MM.1S (cell line): ENCODE results near the gene LARP1B.

ENCODE experiments used
- DNase-seq: peaks from one replicate; pipeline ENCODE4 v3.0.0-alpha.2; 2015
- H2AFZ ChIP-seq: fragments of 300-600 bp; sonication (generic); 2 replicates; pipeline ENCODE4 v1.6.0; 2016; ENCODE audit warnings: antibody characterized with exemption, low read length
- H3F3A ChIP-seq: fragments of 300-600 bp; sonication (generic); 2 replicates; pipeline ENCODE4 v1.6.1; 2016; ENCODE audit warnings: mild to moderate bottlenecking, antibody characterized with exemption, low read length, moderate library complexity, mixed read lengths; ENCODE audit not compliant: insufficient read depth
- H3K27ac ChIP-seq: fragments of 300-600 bp; sonication (generic); 2 replicates; pipeline ENCODE4 v1.5.1; 2016; ENCODE audit warnings: mild to moderate bottlenecking, low read length
- H3K27me3 ChIP-seq: fragments of 300-600 bp; sonication (generic); replicated peaks from 2 replicates; pipeline ENCODE4 v1.6.0; 2016; ENCODE audit warnings: low read length; ENCODE audit not compliant: insufficient read depth
- H3K36me3 ChIP-seq: fragments of 300-600 bp; sonication (generic); replicated peaks from 2 replicates; pipeline ENCODE4 v1.6.1; 2016; ENCODE audit warnings: mild to moderate bottlenecking, low read length, mixed read lengths; ENCODE audit not compliant: insufficient read depth
- H3K4me1 ChIP-seq: fragments of 300-600 bp; sonication (generic); 2 replicates; pipeline ENCODE4 v1.6.1; 2016; ENCODE audit warnings: low read length, mixed read lengths
- H3K4me2 ChIP-seq: fragments of 300-600 bp; sonication (generic); 2 replicates; pipeline ENCODE4 v1.6.0; 2016; ENCODE audit warnings: low read depth, low read length
- H3K4me3 ChIP-seq: fragments of 300-600 bp; sonication (generic); 2 replicates; pipeline ENCODE4 v1.5.1; 2016; ENCODE audit warnings: low read length, mixed read lengths
- H3K79me2 ChIP-seq: fragments of 300-600 bp; sonication (generic); 2 replicates; pipeline ENCODE4 v1.6.1; 2016; ENCODE audit warnings: mixed run types, low read length, mixed read lengths
- H3K9ac ChIP-seq: fragments of 300-600 bp; sonication (generic); 2 replicates; pipeline ENCODE4 v1.6.1; 2016; ENCODE audit warnings: low read length, mixed read lengths
- H3K9me2 ChIP-seq: fragments of 300-600 bp; sonication (generic); replicated peaks from 2 replicates; pipeline ENCODE4 v1.6.1; 2016; ENCODE audit warnings: mild to moderate bottlenecking, low read length, mixed read lengths; ENCODE audit not compliant: insufficient read depth
- H3K9me3 ChIP-seq: fragments of 300-600 bp; sonication (generic); replicated peaks from 2 replicates; pipeline ENCODE4 v1.6.1; 2016; ENCODE audit warnings: mild to moderate bottlenecking, low read length, mixed read lengths; ENCODE audit not compliant: insufficient read depth
- H4K20me1 ChIP-seq: fragments of 300-600 bp; sonication (generic); 2 replicates; pipeline ENCODE4 v1.6.1; 2016; ENCODE audit warnings: mild to moderate bottlenecking, low read length, moderate library complexity, mixed read lengths; ENCODE audit not compliant: insufficient read depth
- CTCF ChIP-seq: fragments of 300-600 bp; sonication (generic); IDR thresholded peaks from 2 replicates; pipeline ENCODE4 v1.5.1; 2016; ENCODE audit warnings: antibody characterized with exemption, low read length, mixed read lengths
- EZH2 ChIP-seq: fragments of 300-600 bp; sonication (generic); optimal IDR thresholded peaks from 2 replicates; pipeline ENCODE3; 2017; ENCODE audit warnings: low read depth, mild to moderate bottlenecking, antibody characterized with exemption, low read length, mixed read lengths
- EZH2phosphoT487 ChIP-seq: fragments of 300-600 bp; sonication (generic); IDR thresholded peaks from 2 replicates; pipeline ENCODE4 v1.6.1; 2018; ENCODE audit warnings: antibody characterized with exemption, low read length

LARP1B gene

GRCh38 chr4:128227991-128228571 lies 167.0 kb downstream of the LARP1B start:
- H3K79me2 ChIP-seq = no peaks in the 10 kb centered on the region
- no peaks in the 10 kb centered on the region for H4K20me1 ChIP-seq
- H3K9me2 ChIP-seq = no peaks in the 10 kb centered on the region
- DNase-seq = no peak
- no peaks in the 10 kb centered on the region for H3K36me3 ChIP-seq
- H3K4me2 ChIP-seq = no peak overlapping the region
- TF ChIP-seq CTCF (no peak), EZH2phosphoT487 (no peak), EZH2 (no peak)
- no peaks in the 10 kb centered on the region for H3F3A ChIP-seq
- H3K9ac ChIP-seq = no peak overlapping the region
- H3K9me3 ChIP-seq = no peaks in the 10 kb centered on the region
- H3K27ac ChIP-seq = no peak overlapping the region
- no peaks in the 10 kb centered on the region for H3K27me3 ChIP-seq
- no peaks in the 10 kb centered on the region for H3K4me1 ChIP-seq
- H2AFZ ChIP-seq = no peak overlapping the region
- H3K4me3 ChIP-seq = no peak overlapping the region

- Histone ChIP-seq H3F3A (no peaks in the 10 kb centered on the region), H3K4me1 (no peaks in the 10 kb centered on the region), H2AFZ (no peak overlapping the region), H3K36me3 (no peaks in the 10 kb centered on the region), H3K27me3 (no peaks in the 10 kb centered on the region), H3K9me3 (no peaks in the 10 kb centered on the region), H3K27ac (no peak overlapping the region), H3K9ac (no peak overlapping the region), H3K4me2 (no peak overlapping the region), H3K9me2 (no peaks in the 10 kb centered on the region), H4K20me1 (no peaks in the 10 kb centered on the region), H3K79me2 (no peaks in the 10 kb centered on the region), H3K4me3 (no peak overlapping the region)
- no peak for DNase-seq
- no peak for TF ChIP-seq CTCF
- no peak for TF ChIP-seq EZH2
- TF ChIP-seq EZH2phosphoT487 = no peak
These were observed 168.0 kb downstream of the LARP1B start for GRCh38 chr4:128228845-128229795.

GRCh38 chr4:128232719-128233118 lies 171.6 kb downstream of the LARP1B start:
- no peaks in the 10 kb centered on the region for H3K79me2 ChIP-seq
- no peaks in the 10 kb centered on the region for H3K36me3 ChIP-seq
- no peaks in the 10 kb centered on the region for H3K27me3 ChIP-seq
- H2AFZ ChIP-seq = no peak overlapping the region
- no peak overlapping the region for H3K9ac ChIP-seq
- no peak for TF ChIP-seq EZH2
- TF ChIP-seq EZH2phosphoT487 = no peak
- TF ChIP-seq CTCF = no peak
- H3K4me3 ChIP-seq = no peak overlapping the region
- no peaks in the 10 kb centered on the region for H3F3A ChIP-seq
- H3K9me2 ChIP-seq = no peaks in the 10 kb centered on the region
- no peak overlapping the region for H3K27ac ChIP-seq
- H3K9me3 ChIP-seq = no peaks in the 10 kb centered on the region
- no peaks in the 10 kb centered on the region for H4K20me1 ChIP-seq
- no peak for DNase-seq
- H3K4me2 ChIP-seq = no peak overlapping the region
- no peaks in the 10 kb centered on the region for H3K4me1 ChIP-seq
